ENCODE measurements around the gene DAB2IP.

DNA sequence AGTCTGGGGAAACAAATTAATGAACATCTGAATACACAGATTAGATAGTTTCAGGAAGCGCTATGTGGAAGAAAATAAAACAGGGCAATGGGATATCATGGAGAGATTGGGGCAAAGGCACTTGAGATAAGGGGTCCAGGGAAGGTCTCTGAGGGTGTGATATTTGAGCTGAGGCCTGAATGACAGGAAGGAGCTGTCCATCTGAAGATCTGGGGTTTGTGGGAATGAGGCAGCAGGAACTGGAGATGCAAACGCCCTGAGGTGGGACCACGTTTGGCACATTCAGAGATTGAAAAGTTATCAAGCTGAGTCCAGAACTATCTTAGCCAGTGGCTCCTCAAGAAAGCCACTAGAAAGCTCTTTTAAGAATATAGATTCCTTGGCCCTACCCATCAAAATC lies 8.7 kb upstream of the DAB2IP start:
- TF ChIP-seq L3MBTL2 (conservative IDR thresholded peaks at IDR 0.05): no peak
- TF ChIP-seq FOXM1 (IDR thresholded peaks at IDR 0.05; ENCODE audit: borderline replicate concordance): no peak
- TF ChIP-seq NFRKB (IDR thresholded peaks at IDR 0.05): no peak
- TF ChIP-seq BHLHE40 (IDR thresholded peaks at IDR 0.05; ENCODE audit: borderline replicate concordance): no peak
- TF ChIP-seq FOXA1 (IDR thresholded peaks at IDR 0.05): no peak
- TF ChIP-seq, protein P1, sequence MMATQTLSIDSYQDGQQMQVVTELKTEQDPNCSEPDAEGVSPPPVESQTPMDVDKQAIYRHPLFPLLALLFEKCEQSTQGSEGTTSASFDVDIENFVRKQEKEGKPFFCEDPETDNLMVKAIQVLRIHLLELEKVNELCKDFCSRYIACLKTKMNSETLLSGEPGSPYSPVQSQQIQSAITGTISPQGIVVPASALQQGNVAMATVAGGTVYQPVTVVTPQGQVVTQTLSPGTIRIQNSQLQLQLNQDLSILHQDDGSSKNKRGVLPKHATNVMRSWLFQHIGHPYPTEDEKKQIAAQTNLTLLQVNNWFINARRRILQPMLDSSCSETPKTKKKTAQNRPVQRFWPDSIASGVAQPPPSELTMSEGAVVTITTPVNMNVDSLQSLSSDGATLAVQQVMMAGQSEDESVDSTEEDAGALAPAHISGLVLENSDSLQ (IDR thresholded peaks at IDR 0.05): no peak
- no peak for TF ChIP-seq SUZ12 (IDR thresholded peaks at IDR 0.05)
- TF ChIP-seq TARDBP (IDR thresholded peaks at IDR 0.05): no peak
